ENCODE results near the gene ERCC6L2. TPM values are rescaled to one million over a fixed set of nuclear protein-coding genes. Genes with fewer than 3 reads are reported as not detected.

The ERCC6L2 gene
- total RNA-seq, 1 experiment from 2014 or later = 39.7 TPM

- CTCF ChIA-PET = no interaction called here
- BruUV-seq (replicated peaks) = no TSS peak
- no peaks in the 10 kb centered on the region for H3K4me1 ChIP-seq (ENCODE audit: control insufficient read depth, insufficient read depth, low read length)
Measured at GRCh38 chr9:95970317-95970716, 94.8 kb downstream of the ERCC6L2 start.

GRCh38 chr9:95971815-95972214 lies 96.3 kb downstream of the ERCC6L2 start:
- ATAC-seq = no peak

More at GRCh38 chr9:95970317-95970716, 94.8 kb downstream of the ERCC6L2 start:
- POLR2A ChIA-PET = interaction anchor here (0.8 kb wide), 1 partner anchor 11 kb away, joined by 3 read pairs; no protein-coding TSS in a partner anchor
- H3K36me3 ChIP-seq (ENCODE audit: control insufficient read depth, insufficient read depth, low read length) = peaks cover 12% of the 10 kb centered on the region
- H3K9me3 ChIP-seq (ENCODE audit: control insufficient read depth, insufficient read depth, low read depth, low read length) = no peaks in the 10 kb centered on the region
- TF ChIP-seq SIN3A (IDR thresholded peaks at IDR 0.05; ENCODE audit: borderline replicate concordance, insufficient read depth, low read depth, low read length) = no peak
- TF ChIP-seq TCF7L2 (IDR thresholded peaks at IDR 0.05; ENCODE audit: low read depth, low read length) = no peak
- no peak for TF ChIP-seq CTCF (IDR thresholded peaks at IDR 0.05)
- TF ChIP-seq REST (IDR thresholded peaks at IDR 0.05; ENCODE audit: insufficient read depth in 1 of 2, low read depth in 2 of 2, low read length in 1 of 2) = no peak
- TF ChIP-seq POLR2AphosphoS5 (IDR thresholded peaks at IDR 0.05; ENCODE audit: low read depth, low read length) = no peak
- no peaks in the 10 kb centered on the region for H3K27me3 ChIP-seq (ENCODE audit: control insufficient read depth, insufficient read depth, low read length)
- no peak for DNase-seq (ENCODE audit: low read depth, low spot score)
- in situ Hi-C loops (cut with HindIII; ENCODE audit: low pct_unique_long_range_greater_than_20kb, low sequenced_read_pairs) = no loop called here
- intact Hi-C loops (cut with micrococcal nuclease; ENCODE audit: unreplicated experiment) = no loop called here
- no peak overlapping the region for H3K27ac ChIP-seq (ENCODE audit: low read length)
- no peak overlapping the region for H3K4me3 ChIP-seq (ENCODE audit: low read depth in 2 of 2, low read length in 2 of 2)
- ATAC-seq = no peak

More at GRCh38 chr9:95971815-95972214, 96.3 kb downstream of the ERCC6L2 start:
- H3K4me1 ChIP-seq (ENCODE audit: control insufficient read depth, insufficient read depth, low read length) = no peaks in the 10 kb centered on the region
- in situ Hi-C loops (cut with HindIII; ENCODE audit: low pct_unique_long_range_greater_than_20kb, low sequenced_read_pairs) = no loop called here
- no peak overlapping the region for H3K27ac ChIP-seq (ENCODE audit: low read length)
- no TSS peak for BruUV-seq (replicated peaks)
- H3K36me3 ChIP-seq (ENCODE audit: control insufficient read depth, insufficient read depth, low read length) = peaks cover 9% of the 10 kb centered on the region; the same call in 1 of the 2 replicates
- no peaks in the 10 kb centered on the region for H3K9me3 ChIP-seq (ENCODE audit: control insufficient read depth, insufficient read depth, low read depth, low read length)
- H3K4me3 ChIP-seq (ENCODE audit: low read depth in 2 of 2, low read length in 2 of 2) = no peak overlapping the region
- H3K27me3 ChIP-seq (ENCODE audit: control insufficient read depth, insufficient read depth, low read length) = no peaks in the 10 kb centered on the region
- ChIA-PET CTCF (no interaction called here), POLR2A (no interaction called here)
- intact Hi-C loops (cut with micrococcal nuclease; ENCODE audit: unreplicated experiment) = no loop called here
- TF ChIP-seq REST (IDR thresholded peaks at IDR 0.05; ENCODE audit: insufficient read depth in 1 of 2, low read depth in 2 of 2, low read length in 1 of 2) (no peak), POLR2AphosphoS5 (IDR thresholded peaks at IDR 0.05; ENCODE audit: low read depth, low read length) (no peak), CTCF (IDR thresholded peaks at IDR 0.05) (no peak), TCF7L2 (IDR thresholded peaks at IDR 0.05; ENCODE audit: low read depth, low read length) (no peak)
- no peak for DNase-seq (ENCODE audit: low read depth, low spot score)
